OCI-LY7 (cell line): Measurements from ENCODE around the gene TMEM218.

Source experiments
- CTCF ChIP-seq: fragments of 200-600 bp; sonication (generic); conservative IDR thresholded peaks from 2 replicates; pipeline ENCODE4 v1.5.1; 2014; ENCODE audit warnings: mild to moderate bottlenecking, antibody characterized with exemption, low read length, moderate library complexity, mixed read lengths
- EZH2phosphoT487 ChIP-seq: fragments of 200-600 bp; sonication (generic); IDR thresholded peaks from 2 replicates; pipeline ENCODE4 v1.6.1; 2018; ENCODE audit warnings: low read depth, borderline replicate concordance, mild to moderate bottlenecking, mixed run types, antibody characterized with exemption, low read length, moderate library complexity, mixed read lengths

- TF ChIP-seq EZH2phosphoT487 = no peak
- TF ChIP-seq CTCF = no peak
Measured at GRCh38 chr11:125157953-125158680, 46.7 kb upstream of the TMEM218 start.
